OCI-LY7 (cell line): ENCODE results near the gene REXO1.

ENCODE experiments used
- EZH2phosphoT487 ChIP-seq: fragments of 200-600 bp; sonication (generic); IDR thresholded peaks from 2 replicates; pipeline ENCODE4 v1.6.1; 2018; ENCODE audit warnings: low read depth, borderline replicate concordance, mild to moderate bottlenecking, mixed run types, antibody characterized with exemption, low read length, moderate library complexity, mixed read lengths
- TF ChIP-seq, protein P1 (sequence below): fragments of 200-600 bp; sonication (generic); conservative IDR thresholded peaks from 2 replicates; pipeline ENCODE4 v1.5.1; 2014; ENCODE audit warnings: mild to moderate bottlenecking, antibody characterized with exemption, low read length, moderate library complexity, mixed read lengths

DNA sequence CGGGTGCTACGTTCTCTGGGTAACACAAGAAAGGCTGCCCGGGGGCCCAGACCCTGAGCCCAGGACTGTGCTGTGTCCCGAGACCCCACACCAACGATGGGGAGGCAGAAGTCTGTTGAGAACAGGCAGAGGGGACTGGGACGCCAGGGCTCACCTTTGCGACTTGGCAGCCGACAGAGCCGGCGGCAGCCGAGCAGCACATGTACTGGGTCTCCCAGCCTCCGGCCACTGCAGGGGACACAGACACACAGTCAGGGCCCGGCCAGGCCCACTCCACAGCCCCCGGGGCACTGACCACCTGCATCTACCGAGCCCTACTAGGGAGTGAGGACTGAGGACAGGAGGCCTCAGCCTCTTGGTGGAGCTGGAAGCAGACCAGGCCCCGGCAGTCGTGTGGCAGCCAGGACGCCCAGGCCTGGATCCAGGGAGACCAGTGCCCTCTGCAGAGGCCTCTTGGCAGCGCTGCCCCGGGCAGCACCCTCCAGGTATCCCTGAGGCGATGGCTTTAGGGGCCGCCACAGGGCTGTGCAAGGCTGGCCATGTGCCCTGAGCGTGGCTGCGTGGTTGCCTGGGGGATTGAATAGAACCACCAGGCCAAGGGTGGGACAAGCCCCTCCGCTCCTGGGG lies 30.6 kb downstream of the REXO1 start:
- TF ChIP-seq EZH2phosphoT487, result no peak
- TF ChIP-seq, protein P1, sequence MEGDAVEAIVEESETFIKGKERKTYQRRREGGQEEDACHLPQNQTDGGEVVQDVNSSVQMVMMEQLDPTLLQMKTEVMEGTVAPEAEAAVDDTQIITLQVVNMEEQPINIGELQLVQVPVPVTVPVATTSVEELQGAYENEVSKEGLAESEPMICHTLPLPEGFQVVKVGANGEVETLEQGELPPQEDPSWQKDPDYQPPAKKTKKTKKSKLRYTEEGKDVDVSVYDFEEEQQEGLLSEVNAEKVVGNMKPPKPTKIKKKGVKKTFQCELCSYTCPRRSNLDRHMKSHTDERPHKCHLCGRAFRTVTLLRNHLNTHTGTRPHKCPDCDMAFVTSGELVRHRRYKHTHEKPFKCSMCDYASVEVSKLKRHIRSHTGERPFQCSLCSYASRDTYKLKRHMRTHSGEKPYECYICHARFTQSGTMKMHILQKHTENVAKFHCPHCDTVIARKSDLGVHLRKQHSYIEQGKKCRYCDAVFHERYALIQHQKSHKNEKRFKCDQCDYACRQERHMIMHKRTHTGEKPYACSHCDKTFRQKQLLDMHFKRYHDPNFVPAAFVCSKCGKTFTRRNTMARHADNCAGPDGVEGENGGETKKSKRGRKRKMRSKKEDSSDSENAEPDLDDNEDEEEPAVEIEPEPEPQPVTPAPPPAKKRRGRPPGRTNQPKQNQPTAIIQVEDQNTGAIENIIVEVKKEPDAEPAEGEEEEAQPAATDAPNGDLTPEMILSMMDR, result no peak
